Bone marrow (tissue), 2 donors: Measurements from ENCODE around the gene TMCC1.
"Not testable (repeated sequence)": the region's sequence is repeated elsewhere in the genome, so short reads cannot be mapped to it uniquely, and the experiment has no call there.

Experiments
- DNase-seq, 2 donors: peaks; one replicate each; lab custom pipeline; 2025; lab: John Stamatoyannopoulos, UW

TMCC1 gene

DNA sequence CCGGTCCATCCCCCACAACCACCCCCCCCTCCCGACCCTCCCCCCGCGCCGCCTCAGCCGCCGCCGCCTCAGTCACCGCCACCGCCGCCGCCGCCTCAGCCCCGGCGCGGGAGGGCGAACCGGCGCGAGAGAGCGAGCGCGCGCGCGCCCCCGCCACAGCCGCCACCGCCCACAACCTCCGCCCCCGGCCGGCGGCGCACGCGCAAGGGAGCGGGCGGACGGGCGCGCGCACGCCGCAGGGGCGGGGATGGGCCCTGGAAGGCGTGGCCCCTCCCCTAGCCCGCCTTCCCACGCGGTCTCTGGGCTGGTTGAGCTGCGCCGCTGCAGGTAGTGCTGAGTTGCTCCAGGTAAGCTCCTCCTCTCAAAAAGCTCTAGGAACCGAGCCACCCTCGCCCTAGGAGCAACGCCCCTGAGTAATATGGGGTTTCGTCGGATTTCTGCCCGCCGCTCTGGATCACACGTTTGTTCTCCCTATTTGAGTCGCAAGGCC is at the start of gene TMCC1:
Gene TMCC1 (minus strand): TSS at position 131 of the 490 bp plus-strand sequence.
- peak; percentile 41 to 84 for DNase-seq

DNA sequence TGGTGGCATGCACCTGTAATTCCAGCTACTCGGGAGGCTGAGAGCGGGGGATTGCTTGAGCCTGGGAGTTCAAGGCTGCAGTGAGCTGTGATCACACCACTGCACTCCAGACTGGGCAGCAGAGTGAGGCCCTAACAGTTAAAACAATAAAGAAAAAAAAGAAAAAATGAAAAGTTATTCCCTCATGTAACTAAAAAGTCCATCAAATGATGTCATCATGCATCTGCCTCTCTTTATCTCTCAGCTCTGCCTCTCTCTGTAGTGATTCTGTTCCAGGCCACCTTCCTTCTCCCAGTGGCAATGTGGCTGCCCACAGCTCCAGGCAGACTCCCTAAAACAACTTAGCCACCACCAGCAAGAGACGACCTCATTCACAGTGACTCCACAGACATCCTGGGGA is 49.5 kb upstream of the TMCC1 start:
- DNase-seq, result no peak

DNA sequence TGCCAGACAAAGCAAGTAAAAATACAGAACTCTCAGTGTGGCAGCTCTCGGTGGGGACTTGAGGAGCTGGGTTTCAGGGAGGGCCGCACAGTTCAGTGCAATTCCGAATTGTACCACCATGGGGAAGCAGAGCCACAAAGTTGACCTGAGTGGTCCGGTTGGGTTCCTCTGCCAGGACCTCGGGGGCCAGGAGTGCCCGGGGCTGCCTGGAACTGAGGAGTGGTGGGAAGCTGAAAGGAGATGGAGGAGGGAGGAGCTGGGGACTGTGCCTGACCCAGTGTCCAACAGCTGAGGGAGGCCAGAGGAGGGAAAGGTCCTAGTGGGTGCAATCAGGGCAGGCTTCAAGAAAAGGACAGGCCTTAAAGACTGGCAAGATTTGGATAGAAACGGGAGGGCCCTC is 48.8 kb upstream of the TMCC1 start:
- peak; percentile 19 to 53 for DNase-seq

DNA sequence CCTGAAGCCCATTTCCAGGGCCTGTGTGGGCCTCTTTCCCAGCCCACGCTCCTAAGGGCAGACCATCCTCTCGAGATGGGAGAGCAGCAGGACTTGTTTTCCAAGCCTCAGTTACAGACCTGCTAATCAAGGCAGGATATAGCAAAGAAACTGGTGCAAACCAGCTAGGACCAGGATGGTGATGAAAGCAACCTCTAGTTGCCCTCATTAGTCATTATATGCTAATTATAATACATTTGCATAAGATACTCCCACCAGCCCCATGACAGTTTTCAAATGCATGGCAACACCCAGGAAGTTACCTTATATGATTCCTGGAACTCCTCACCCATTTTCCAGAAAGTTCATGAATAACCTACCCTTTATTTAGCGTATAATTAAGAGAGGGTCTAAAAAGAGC is 46.6 kb upstream of the TMCC1 start:
- DNase-seq, result no peak

- no peak for DNase-seq
Observed at GRCh38 chr3:129938140-129938930, 44.8 kb upstream of the TMCC1 start.

DNA sequence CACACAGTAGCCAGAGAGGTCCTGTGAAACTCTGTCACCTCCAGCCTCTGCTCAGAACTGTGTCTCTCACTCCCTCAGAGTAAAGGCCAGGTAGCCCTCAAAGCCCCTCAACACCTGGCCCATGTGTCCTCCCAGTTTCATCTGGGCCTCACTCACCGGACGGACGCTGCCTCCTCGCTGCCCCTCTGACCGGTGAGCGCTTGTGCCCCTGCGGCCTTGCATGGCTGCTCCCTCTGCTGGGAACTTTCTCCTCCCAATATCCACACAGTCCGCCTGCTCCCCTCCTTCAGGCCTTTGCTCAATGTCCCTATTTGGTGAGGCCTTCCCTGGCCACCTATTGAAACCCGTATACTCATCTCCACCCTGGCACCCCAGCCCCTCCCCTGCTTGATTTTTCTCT is 44.2 kb upstream of the TMCC1 start:
- DNase-seq, result no peak

- DNase-seq, result peak in 1 of 2 donors; percentile 42
Observed at GRCh38 chr3:129936757-129937156, 43.2 kb upstream of the TMCC1 start.

- DNase-seq, result no peak
Observed at GRCh38 chr3:129934234-129935123, 41.0 kb upstream of the TMCC1 start.

DNA sequence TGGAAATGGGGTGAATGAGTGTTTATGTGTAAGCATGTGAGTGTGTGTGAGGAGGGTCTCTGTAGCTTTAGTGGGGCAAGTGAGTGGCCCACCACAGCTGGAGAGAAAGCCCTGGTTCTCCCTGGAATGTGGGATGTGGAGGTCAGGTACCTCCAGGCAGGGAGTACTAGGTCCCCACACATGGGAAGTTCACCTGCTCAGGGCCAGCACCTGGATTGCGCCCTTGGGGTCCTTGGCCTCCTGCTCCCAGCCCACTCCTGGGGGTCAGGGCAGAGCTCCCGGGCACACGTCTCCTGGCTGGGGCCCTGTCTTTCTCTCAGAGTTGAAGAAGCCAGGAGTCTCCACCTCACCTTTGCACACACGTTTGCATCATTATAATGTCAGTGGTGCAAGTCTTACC is 40.0 kb upstream of the TMCC1 start:
- DNase-seq, result no peak

DNA sequence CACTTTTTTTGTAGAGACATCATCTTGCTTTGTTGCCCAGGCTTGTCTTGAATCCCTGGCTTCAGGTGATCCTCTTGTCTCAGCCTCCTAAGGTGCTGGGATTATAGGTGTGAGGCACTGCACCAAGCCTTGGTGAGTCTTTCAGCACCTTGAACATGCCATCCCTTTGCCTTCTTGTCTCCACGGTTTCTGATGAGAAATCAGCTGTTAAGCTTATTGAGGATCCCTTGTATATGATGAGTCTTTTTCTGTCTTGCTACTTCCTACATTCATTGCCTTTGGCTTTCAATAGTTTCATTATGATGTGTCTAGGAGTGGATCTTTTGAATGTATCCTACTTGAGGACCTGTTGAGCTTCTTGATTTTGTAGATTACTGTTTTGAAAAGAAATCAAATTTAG is 35.9 kb upstream of the TMCC1 start:
- no peak for DNase-seq

- no peak for DNase-seq
Observed at GRCh38 chr3:129927072-129927471, 33.6 kb upstream of the TMCC1 start.

DNA sequence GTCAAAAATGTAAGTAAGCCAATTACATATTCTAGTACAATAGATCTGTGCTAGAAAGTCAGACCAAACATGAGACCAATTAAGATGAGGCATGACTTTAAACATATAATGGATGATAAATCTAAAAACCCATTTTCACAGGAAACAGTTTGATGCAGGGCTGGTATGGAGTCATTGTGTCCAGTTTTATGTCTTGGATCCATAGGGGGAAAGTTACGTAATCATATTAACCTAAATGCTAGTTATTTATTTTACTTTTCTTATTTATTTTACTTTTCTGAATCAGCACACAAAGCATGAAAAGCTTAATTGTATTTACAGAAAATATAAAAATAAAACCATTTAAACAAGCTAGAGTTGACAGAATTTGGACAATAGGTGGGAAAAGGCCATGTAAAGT is 26.3 kb upstream of the TMCC1 start:
- DNase-seq, result no peak

- DNase-seq, result no peak
Observed at GRCh38 chr3:129919357-129919756, 25.8 kb upstream of the TMCC1 start.

- no peak for DNase-seq
Observed at GRCh38 chr3:129918461-129918860, 24.9 kb upstream of the TMCC1 start.

GRCh38 chr3:129917423-129918007 is 24.0 kb upstream of the TMCC1 start:
- no peak for DNase-seq

GRCh38 chr3:129913618-129914017 is 20.1 kb upstream of the TMCC1 start:
- no peak for DNase-seq

- DNase-seq, result peak in 1 of 2 donors; percentile 62
Observed at GRCh38 chr3:129911261-129911861, 17.9 kb upstream of the TMCC1 start.

- DNase-seq, result not testable (repeated sequence)
Observed at GRCh38 chr3:129909235-129909634, 15.7 kb upstream of the TMCC1 start.

GRCh38 chr3:129908417-129908816 is 14.9 kb upstream of the TMCC1 start:
- DNase-seq, result no peak

GRCh38 chr3:129901272-129901671 is 7.8 kb upstream of the TMCC1 start:
- DNase-seq, result not testable (repeated sequence)

- no peak for DNase-seq
Observed at GRCh38 chr3:129897026-129897425, 3.5 kb upstream of the TMCC1 start.
